ENCODE measurements around the gene ZNF24.

Gene ZNF24

GRCh38 chr18:35290094-35290735, 54.0 kb downstream of the ZNF24 start, which contains the start of gene ZSCAN30:
Gene ZSCAN30 (minus strand): TSS chr18:35290229. CDS start chr18:35264352, 25,877 bp downstream.
- peak; percentile 98 for DNase-seq

GRCh38 chr18:35289727-35290093, 54.5 kb downstream of the ZNF24 start:
- peak; percentile 70 for DNase-seq

- no peak for DNase-seq
Measured at GRCh38 chr18:35289293-35289692, 54.9 kb downstream of the ZNF24 start.

GRCh38 chr18:35284841-35285240, 59.4 kb downstream of the ZNF24 start:
- no peak for DNase-seq

- DNase-seq, result no peak
Measured at GRCh38 chr18:35283923-35284794, 60.1 kb downstream of the ZNF24 start.

GRCh38 chr18:35282353-35282752, 61.9 kb downstream of the ZNF24 start:
- no peak for DNase-seq

Data from activated effector memory CD4-positive, alpha-beta T cell treated with anti-CD3 and anti-CD28 coated beads, Interleukin-2, amount 50 U/mL, for 16 hours (primary cell).